ENCODE data around the gene PLEKHO2.

The PLEKHO2 gene

GRCh38 chr15:64912379-64913325, 70.9 kb downstream of the PLEKHO2 start:
- no peak for DNase-seq (ENCODE audit: low read depth)

- DNase-seq (ENCODE audit: low read depth): no peak
Observed at GRCh38 chr15:64915518-64916227, 74.0 kb downstream of the PLEKHO2 start.

- no peak for DNase-seq (ENCODE audit: low read depth)
Observed at GRCh38 chr15:64916365-64916764, 74.7 kb downstream of the PLEKHO2 start.

GRCh38 chr15:64917211-64917610, 75.5 kb downstream of the PLEKHO2 start:
- no peak for DNase-seq (ENCODE audit: low read depth)

All from fibroblast of the conjunctiva (primary cell).